ENCODE results near the gene ACAA2.

Gene ACAA2

GRCh38 chr18:49762191-49763077, 50.9 kb downstream of the ACAA2 start:
- DNase-seq: no peak

GRCh38 chr18:49761771-49762170, 51.6 kb downstream of the ACAA2 start:
- DNase-seq: no peak

- no peak for DNase-seq
These were observed 55.1 kb downstream of the ACAA2 start for GRCh38 chr18:49758263-49758610.

- DNase-seq: peak; percentile 14
These were observed 55.6 kb downstream of the ACAA2 start for GRCh38 chr18:49757513-49758262.

- DNase-seq: no peak
These were observed 56.5 kb downstream of the ACAA2 start for GRCh38 chr18:49756671-49757362.

- DNase-seq: no peak
These were observed 57.2 kb downstream of the ACAA2 start for GRCh38 chr18:49756135-49756534.

GRCh38 chr18:49755489-49755888, 57.8 kb downstream of the ACAA2 start:
- DNase-seq: no peak

GRCh38 chr18:49754866-49755265, 58.5 kb downstream of the ACAA2 start:
- no peak for DNase-seq

GRCh38 chr18:49753643-49754042, 59.7 kb downstream of the ACAA2 start:
- DNase-seq: no peak

- DNase-seq: no peak
These were observed 61.3 kb downstream of the ACAA2 start for GRCh38 chr18:49752095-49752457.

- no peak for DNase-seq
These were observed 61.8 kb downstream of the ACAA2 start for GRCh38 chr18:49751427-49752094.

GRCh38 chr18:49749563-49749962, 63.8 kb downstream of the ACAA2 start:
- no peak for DNase-seq

- DNase-seq: no peak
These were observed 65.5 kb downstream of the ACAA2 start for GRCh38 chr18:49747876-49748275.

GRCh38 chr18:49745045-49746014, 68.0 kb downstream of the ACAA2 start:
- DNase-seq: no peak

GRCh38 chr18:49744376-49745008, 68.8 kb downstream of the ACAA2 start:
- no peak for DNase-seq

GRCh38 chr18:49743117-49743567, 70.2 kb downstream of the ACAA2 start:
- DNase-seq: no peak

- DNase-seq: no peak
These were observed 70.8 kb downstream of the ACAA2 start for GRCh38 chr18:49742316-49743116.

- no peak for DNase-seq
These were observed 74.1 kb downstream of the ACAA2 start for GRCh38 chr18:49739275-49739674.

GRCh38 chr18:49738721-49739120, 74.6 kb downstream of the ACAA2 start:
- DNase-seq: no peak

GRCh38 chr18:49734836-49735235, 78.5 kb downstream of the ACAA2 start:
- DNase-seq: no peak

All from stimulated activated CD4-positive, alpha-beta T cell treated with anti-CD3 and anti-CD28 coated beads, Interleukin-15, amount 100 ng/mL, for 24 hours (primary cell).